ENCODE data around the gene KCTD17.

The KCTD17 gene

DNA sequence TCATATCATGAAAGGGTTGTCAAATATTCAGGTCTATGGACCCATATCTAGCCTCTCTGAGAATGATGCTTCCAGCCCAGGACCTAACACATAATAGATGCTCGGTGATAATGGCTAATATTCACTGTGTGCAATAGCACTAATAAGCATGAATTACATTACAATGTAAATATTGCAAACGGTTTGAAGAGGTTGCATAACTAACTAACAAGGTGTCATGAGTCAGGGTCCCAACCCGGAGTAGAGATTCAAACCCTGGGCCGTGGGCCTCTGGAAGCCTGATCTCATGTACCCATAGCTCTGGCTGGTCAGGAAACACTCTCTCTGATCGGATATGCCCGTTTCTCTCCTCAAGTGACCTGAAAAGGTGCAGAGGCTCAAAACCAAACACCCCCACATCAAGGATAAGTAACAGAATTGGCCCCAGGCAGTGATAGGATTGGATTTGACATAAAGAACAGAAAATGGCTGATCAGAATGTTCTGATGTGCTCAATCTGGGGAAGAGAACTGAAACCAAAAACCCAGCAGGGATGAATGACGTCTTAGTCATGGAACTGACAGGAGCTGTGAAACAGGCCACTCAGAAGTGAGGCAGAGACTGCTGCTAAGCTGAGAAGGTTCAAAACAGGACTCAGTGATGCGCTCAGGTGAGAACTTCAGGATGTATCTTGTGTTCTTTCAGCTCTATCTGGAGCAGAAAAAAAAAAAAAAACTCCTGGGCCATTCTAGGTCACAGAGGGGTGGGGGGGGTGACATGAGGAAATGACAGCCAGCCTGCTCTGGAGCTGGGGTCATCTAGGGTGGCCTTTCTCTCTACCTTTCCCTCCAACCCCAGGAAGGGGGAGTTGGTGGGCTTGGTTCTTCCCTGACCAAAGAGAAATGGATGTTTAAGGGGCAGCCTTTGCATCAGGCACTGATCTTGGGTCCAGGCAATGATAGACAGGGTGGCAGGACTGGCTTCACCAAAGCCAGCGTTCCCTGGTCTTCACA, 6.6 kb upstream of the KCTD17 start:
- FAIRE-seq, result no peak

DNA sequence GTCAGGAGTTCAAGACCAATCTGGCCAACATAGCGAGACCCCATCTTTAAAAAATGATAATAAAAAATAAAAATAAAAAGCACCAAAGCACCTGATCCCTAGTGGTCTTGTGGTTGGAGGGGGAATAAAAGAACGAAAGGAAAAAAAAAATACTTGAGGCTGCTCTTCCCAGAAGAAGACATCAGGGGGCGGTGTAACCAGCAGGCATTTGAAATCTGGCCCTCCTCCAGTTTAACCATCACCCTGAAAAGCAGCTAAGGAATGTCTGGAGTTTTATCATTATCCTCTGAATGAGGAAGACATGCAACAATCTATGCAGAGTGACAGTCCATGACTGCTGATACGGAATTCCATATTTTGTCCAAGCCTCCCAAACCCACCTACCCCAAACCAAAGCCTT, 5.6 kb upstream of the KCTD17 start:
- FAIRE-seq, result peak; percentile 69

DNA sequence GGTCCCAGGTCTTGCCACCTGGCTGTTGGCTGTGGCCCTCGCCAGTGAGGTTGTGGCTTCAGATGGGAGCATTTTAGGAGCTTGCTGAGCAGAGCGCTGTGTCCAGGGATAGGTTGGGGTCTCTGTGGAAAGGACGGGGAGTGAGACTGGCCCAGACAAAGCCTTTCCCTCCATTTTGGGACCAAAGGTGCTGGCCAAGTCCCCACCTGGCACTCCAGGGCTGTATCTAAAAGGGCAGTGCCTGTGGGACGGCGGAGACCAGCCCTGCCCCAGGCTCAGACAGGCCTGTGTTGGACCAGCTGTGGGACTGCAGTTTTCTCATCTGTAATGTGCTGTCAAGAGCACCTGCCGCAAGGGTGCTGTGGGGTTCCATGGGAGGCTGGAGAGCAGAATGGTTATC, 5.0 kb upstream of the KCTD17 start:
- FAIRE-seq, result no peak

DNA sequence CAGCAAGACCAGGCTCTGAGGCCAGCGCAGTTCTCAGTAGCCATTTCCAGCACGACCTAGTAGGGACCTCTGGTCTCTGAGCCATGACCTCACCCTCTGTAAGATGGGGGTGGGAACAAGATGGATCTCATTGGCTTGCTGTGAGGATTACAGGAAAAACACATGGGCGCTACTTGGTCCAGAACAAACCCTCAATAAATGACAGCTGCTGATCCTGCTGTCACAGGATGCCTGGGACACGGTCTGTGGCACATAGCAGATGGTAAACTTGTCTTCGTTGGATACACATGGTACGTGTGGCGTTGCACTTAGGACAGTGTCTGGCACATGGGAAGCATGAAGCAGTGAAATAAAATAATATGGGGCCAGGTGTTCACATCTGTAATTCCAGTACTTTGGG, 4.5 kb upstream of the KCTD17 start:
- no peak for FAIRE-seq

DNA sequence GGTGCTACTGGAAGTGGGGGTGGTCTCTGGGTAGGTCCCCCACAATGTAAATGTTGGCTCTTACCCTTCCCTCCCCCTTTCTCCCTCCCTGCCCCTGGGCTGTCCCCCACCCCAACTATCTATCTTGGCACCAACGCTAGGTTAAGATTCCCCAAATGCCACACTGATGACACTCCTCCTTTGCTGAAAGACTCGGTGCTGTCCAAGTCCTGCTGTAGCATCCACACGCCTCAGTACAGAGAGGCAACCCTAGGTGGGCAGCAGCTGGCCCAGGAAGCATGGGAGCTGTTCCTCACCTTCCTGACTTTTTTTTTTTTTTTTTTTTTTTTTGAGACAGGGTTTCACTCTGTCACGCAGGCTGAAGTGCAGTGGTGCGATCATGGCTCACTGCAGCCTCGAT, 3.4 kb upstream of the KCTD17 start:
- no peak for FAIRE-seq

DNA sequence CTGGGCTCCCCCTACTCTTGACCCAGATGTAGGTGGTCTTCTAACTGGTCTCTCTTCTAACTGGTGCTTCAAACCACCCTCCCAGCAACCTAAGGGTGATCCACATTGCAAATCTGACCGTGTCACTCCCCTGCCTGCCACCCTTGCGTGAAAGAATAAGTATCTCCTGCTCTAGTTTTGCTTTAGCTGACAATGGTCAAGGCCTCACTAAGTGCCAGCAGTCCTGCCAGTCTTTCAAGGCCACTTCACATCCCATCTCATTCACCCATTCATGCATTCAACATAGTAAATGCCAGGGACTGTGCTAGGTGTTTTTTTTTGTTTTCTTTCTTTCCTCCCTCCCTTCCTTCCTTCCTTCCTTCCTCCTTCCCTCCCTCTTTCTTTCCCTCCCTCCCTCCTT, 2.3 kb upstream of the KCTD17 start:
- FAIRE-seq, result no peak

DNA sequence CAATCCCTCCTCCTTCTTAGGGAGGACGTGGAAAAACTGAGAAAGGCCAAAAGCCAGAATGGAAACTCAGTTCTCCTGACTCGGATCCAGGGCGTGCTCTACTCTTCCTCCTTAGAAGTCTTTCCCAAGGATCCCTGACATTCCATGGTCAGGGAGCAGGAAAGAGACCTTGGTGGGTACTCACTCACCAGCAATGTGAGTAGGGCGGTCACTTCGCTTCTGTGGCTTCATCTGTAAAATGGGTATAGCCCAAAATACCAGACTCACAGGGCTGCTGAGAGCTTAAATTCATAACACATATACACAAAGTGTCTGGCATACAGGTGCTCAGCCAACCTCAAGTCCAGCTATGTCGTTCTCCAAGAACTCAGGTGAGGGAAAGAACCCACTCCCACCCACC, 629 bp upstream of the KCTD17 start:
- no peak for FAIRE-seq

DNA sequence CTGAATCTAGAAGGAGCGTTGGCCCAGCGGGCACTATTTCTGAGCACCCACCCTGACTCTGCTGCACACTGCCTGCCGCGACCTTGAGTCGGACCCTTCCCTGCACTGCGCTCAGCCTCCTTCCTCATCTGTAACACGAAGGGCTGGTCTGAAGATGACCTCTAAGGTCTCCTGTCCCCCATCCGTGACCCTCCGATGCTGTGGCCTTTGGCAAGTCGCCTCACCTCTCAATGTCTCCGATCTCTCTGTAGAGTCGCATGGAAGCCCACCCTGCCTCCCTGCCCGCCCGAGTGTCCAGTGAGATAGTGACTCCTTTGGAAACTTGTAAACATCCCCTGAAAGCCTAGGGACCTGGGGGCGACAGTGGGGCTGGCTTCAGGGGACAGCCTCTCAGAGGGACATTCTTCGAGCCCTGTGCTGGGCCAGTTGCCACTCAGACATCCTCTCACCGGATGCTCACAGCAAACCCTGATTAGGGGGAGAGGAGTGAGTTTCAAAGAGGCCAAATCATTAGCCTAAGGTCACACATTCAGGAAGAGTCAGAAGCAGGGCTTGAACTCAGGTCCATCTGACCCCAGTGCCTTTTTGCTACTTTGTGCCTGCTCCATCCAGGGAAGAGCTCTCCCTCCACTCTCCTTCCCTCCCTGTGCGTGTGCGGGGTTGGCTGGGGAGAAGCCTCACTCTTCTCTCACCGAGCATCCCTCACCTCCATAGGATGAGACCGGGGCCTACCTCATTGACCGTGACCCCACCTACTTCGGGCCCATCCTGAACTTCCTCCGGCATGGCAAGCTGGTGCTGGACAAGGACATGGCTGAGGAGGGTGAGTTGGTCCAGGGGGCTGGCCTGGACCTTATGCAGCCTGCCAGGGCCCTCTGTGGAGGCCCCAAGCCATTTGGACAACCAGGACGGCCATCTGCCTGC, 1.1 kb downstream of the KCTD17 start:
- no peak for FAIRE-seq

DNA sequence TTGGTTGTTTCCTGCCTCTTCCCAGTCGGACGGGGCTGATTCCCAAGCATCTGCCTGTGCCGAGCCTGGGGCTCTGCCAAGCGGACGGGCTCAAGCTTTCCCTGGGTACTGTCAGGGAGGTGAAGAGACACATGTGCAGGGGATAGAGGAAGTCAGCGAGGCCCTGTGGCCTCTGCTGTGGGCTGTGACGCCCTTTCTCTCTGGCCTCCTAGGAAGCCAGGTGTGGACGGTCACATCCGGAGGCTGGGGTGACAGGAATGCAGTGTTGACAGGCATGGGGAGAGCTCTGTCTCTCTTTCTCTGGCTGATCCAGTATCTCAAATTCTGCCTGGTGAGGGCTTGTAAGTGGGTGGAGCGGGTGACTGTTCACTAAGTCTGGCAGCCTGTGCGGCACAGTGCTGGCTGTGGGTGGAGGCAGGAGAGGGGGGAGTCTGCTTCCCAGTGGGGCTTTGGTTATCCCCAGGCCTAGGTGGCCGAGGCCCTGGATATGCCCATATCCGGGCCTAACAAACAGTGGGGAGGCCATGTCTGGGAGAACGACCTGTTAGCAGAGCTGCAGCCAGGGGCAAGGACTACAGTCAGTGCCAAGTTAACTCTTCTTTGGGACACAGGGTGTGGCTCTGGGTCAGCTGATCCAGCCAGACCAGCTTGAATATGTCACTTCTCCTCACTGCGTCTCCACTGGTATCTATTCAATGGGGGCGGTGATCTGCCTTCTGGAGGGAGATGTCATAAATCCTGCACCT, 1.9 kb downstream of the KCTD17 start:
- no peak for FAIRE-seq

DNA sequence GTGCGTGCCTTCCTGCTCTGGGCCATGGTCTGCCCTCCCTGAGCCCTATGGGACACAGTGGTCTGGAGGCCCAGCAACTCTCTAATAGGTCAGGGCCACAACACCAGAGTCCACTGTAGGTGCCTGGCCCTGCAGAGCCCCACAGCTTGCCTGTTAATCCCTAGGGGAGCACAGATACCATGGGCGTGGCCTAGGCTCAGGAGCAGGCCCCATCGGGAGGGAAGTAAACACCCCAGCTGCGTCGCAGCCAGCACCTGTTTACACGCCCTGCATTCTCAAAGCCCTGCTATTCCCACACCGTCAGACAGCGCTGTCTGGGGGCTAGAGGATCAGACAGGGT, 2.5 kb downstream of the KCTD17 start:
- FAIRE-seq, result no peak

DNA sequence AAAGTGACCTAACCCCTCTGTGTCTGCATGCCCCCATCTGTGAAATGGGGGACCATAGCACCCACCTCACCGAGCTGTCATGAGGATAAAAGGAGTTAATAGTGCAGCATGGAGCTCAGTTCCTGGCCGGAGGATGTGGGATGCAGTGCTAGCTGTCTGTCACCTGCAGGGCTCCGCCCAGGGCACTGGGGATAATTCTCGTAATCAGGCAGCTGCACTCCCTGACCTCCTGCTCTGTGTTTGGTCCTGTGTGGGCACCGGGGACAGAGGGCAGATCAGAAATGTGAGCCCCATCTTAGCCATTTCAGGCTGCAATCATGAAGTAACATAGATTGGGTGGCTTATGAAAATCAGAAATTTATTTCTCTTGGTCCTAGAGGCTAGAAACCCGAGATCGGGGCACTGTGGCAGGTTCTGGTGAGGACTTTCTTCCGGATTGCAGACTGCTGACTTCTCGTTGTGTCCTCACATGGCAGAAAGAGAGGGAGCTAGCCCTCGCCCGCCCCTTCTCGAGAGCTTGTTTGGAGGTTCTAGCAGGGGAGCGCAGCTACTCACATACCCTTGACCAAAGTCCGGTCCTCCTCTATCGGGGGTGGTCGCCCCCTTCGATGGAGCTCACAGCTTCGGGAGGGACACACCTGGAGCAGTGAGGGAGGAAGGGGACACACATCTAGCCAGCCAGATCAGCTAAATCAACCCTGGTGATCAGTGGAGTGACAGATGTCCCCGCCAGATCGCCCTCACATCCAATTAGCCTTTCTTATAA, 3.2 kb downstream of the KCTD17 start:
- FAIRE-seq, result no peak

DNA sequence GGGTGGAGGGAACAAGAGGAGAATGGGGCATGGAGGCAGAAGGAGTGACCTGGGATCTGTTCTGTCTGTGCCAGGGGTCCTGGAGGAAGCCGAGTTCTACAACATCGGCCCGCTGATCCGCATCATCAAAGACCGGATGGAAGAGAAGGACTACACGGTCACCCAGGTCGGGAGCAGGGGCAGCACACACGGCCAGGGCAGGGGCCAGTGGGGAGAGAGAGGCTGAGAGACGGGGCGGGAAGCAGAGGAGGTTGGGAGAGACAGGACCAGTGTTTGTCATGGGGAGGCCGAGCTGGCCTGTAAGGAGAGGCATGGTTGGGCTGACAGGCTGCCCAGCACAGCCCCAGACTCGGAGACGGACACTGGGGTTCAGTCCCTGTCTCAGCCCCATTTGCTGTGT, 4.7 kb downstream of the KCTD17 start:
- FAIRE-seq, result no peak

DNA sequence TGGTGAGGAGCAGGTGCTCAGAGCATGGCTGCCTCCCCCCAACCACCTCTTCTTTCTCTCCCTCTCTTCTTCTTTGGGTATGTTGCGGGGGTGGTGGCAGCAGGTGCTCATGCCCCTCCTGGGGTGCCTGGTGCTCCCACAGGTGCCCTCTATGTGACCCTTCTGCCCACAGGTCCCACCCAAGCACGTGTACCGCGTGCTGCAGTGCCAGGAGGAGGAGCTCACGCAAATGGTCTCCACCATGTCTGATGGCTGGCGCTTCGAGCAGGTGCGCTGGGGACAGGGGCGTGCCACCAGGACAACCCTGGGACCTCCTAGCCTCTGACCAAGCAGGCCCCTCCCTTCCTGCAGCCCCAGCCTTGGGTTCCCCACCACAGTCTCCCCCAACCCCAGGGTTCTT, 5.7 kb downstream of the KCTD17 start:
- no peak for FAIRE-seq

DNA sequence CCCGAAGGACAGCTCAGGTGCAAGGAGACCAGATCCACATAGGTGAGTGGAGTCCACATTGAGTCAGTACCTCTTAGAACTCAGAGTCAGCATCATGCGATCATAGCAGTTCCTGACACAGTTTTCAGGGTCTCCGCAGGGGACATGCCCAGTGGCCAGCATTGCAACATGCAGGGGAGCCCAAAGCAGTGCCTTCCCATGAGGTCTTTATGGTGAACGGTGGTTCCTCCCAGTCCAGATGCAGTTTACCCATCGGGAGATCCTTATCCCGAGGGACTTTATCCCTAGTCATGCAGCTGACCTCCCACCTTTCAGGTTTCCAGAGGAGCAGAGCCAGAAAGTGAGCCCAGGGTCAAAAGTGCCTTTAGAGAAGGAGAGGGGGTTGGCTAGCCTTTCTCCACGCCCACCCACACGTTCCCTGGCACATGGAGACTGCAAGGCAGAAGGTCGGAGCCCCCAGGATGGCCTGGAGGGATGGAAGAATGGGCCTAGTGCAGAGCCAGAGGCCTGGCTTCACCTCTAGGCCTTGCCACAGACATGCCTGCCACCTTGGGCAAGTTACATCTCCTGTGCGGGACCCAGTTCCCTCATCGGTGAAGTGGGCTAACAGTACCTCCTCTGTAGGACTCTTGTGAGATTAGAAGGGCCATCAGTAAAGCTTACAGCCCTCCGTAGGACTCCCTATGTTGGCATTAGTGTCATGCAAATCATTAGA, 6.4 kb downstream of the KCTD17 start:
- FAIRE-seq, result no peak

DNA sequence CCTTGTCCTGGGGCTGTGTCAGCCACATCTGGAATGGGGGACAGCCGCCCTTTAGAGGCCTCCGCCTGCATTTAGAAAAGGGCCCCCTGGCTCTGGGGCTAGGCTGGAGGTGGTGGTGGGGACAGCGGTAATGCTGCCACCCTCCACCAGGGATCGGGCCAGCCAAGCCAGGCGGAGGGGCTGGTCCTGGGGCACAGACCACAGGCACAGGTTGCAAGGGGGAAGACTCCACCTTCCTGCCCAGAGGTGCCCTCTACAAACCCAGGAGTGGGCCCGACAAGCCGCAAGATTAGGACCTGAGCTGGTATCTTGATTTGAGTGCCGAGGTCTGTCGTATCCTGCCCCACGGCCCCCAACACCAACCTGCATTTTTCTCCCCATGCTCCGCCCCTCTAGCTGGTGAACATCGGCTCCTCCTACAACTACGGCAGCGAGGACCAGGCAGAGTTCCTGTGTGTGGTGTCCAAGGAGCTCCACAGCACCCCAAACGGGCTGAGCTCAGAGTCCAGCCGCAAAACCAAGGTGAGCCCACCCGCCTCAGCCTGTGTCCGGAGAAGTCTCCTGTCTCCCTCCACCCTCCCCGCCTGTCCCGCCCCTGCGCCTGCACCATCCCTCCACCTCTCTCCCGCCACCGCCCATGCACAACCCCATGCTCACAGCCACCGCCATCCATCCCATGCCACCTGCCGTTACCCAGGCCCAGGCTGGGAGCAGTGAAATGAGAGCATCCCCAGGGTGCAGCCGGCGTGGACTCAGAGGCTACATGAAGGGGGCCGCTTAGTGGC, 7.6 kb downstream of the KCTD17 start:
- no peak for FAIRE-seq

DNA sequence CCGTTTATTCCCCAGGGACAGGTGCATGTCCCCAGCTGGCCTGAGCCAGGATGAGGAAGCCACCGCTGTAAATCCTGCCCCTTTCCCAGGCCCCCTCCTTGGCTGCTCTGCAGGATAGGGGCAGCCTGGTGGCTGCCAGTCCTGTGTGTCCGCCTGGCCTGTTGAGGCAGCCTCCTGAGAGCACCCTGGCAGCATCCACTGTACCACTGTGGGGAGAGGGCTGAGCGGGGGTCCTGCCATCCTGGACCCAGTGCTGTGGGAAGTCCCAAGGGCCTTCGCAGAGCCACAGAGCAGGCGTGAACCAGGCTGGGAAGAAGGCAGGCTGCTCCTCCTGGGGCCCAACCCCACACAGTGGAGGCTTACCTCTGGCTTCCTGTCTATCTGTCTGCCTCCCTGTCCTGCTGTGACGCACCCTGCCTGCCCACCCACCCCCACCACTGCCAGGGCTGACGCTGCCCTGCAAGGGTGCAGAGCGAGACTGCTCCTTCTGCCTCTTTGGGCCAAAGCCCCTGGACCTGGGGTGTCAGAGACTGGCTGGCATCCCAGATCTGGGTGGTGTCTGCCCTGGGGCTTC, 8.4 kb downstream of the KCTD17 start:
- FAIRE-seq, result no peak

DNA sequence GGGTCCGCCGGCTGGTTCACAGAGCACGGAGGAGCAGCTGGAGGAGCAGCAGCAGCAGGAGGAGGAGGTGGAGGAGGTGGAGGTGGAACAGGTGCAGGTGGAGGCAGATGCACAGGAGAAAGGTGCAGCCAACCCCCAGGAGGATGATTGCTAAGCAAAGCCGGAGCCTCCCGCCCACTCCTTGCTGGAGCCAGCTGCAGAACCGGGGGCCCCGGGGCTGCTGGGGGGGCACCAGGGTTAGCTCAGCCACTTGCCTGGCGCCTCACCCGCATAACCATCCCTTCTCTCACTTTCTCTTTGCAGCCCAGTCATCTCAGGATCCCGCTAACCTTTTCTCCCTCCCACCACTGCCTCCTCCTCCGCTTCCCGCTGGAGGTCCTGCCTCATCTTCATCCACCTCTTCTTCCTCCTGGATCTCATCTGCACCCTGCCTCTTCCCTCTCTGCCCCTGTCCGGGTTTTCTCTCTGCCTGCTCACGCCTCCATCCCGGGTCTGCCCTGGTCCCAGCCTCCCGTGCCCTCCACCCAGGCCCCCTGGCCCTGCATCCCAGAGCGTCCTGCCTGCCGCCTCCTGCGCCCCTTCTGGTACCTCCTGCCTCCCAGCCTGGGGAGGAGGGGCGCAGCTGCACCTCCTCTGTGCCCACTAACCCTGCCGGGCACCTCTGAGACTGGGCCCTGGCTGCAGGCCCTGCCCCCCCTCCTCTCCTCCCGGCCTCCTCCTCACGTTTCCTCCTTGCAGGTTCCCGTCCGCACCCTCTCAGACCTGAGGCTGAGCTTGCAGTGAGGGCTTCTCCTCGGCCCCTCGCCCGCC, 9.5 kb downstream of the KCTD17 start:
- no peak for FAIRE-seq

DNA sequence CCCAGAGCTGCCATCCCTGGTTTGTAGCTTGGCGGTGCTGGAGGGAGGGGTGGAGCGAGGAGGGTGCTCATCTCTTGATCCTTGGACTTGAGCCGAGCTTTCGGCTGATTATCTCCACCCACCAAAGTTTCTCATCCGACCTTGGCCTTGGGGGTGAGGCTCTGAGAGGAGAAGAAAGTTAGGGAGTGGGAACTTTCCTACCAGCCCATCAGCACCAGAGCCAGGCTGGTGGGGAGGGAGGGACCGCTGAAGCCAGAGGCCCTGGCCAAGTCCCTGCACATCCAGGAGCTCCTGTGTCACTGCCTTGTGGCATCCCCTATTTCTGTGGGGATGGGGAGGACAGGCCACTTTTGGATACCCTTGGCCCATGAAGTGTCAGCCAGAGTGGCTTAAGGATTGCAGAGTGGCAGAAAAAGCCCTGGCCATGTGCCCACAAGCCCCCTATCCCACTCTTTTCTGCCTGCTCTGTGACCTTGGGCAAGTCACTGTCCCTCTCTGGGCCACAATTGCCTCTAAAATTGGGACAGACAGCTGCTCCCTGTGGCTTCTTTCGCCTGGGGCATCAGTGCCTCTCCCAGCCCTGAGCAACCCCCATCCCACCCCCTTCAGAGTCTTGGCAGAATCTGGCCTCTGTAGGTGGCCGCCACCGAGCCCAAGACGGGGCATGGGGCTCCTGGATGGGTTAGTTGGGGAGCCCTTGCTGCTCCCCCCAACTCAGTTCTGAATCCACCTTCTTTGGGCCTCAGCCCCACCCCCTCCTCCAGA, 10.3 kb downstream of the KCTD17 start:
- FAIRE-seq, result no peak

DNA sequence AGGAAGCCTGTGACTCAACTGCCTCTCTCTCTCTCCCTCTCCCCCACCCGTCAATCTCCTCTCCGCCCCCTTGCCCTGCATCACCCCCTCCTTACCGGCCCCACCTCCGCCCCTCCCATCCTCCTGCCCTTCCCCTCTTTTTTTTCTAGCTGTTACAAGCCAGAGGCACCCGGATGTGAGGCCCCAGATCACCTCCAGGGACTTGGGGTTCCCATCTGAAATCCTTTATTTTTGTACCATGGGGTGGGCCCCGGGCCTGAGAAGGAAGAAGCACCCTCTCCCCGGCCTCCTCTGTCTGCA, 10.8 kb downstream of the KCTD17 start:
- FAIRE-seq, result no peak
